HL-60 (cell line): Measurements from ENCODE around the gene CCDC187.

Experiments used
- DNase-seq, 2 experiments: peaks; one replicate each; pipeline ENCODE4 v3.0.0-alpha.2; 2010 to 2020; ENCODE audit warnings: low read depth in 1 of 2, low spot score in 1 of 2
- H3K27ac ChIP-seq: fragments of 250-450 bp; sonication (Bioruptor Pico); replicated peaks from 2 replicates; pipeline ENCODE4 v1.5.1; 2020; ENCODE audit warnings: mild to moderate bottlenecking, moderate library complexity
- H3K27me3 ChIP-seq: fragments of 250-450 bp; sonication (Bioruptor Pico); 2 replicates; pipeline ENCODE4 v1.5.1; 2021; ENCODE audit warnings: mild to moderate bottlenecking, moderate library complexity; ENCODE audit not compliant: insufficient read depth, poor library complexity, severe bottlenecking
- H3K4me3 ChIP-seq: replicated peaks from 2 replicates; pipeline ENCODE4 v1.5.1; 2011; ENCODE audit warnings: mild to moderate bottlenecking, control low read depth, low read length; ENCODE audit not compliant: insufficient read depth
- CTCF ChIP-seq: IDR thresholded peaks from one replicate; pipeline ENCODE4 v1.5.1; 2011; ENCODE audit warnings: low read length, control low read depth, inconsistent platforms; ENCODE audit not compliant: insufficient read depth
- GABPA ChIP-seq: IDR thresholded peaks from 2 replicates; pipeline ENCODE4 v1.6.1; 2012; ENCODE audit warnings: low read depth
- POLR2AphosphoS5 ChIP-seq: IDR thresholded peaks from 2 replicates; pipeline ENCODE4 v1.6.1; 2012; ENCODE audit warnings: low read depth
- REST ChIP-seq: IDR thresholded peaks from 2 replicates; pipeline ENCODE4 v1.6.1; 2012; ENCODE audit warnings: low read depth; ENCODE audit not compliant: insufficient replicate concordance
- SPI1 ChIP-seq: IDR thresholded peaks from 2 replicates; pipeline ENCODE4 v1.6.1; 2012; ENCODE audit warnings: low read depth, mild to moderate bottlenecking, borderline replicate concordance

The CCDC187 gene

GRCh38 chr9:136219276-136219675, 84.6 kb downstream of the CCDC187 start:
- TF ChIP-seq GABPA = no peak
- TF ChIP-seq SPI1 = no peak
- no peak for TF ChIP-seq REST
- H3K4me3 ChIP-seq = no peak overlapping the region

DNA sequence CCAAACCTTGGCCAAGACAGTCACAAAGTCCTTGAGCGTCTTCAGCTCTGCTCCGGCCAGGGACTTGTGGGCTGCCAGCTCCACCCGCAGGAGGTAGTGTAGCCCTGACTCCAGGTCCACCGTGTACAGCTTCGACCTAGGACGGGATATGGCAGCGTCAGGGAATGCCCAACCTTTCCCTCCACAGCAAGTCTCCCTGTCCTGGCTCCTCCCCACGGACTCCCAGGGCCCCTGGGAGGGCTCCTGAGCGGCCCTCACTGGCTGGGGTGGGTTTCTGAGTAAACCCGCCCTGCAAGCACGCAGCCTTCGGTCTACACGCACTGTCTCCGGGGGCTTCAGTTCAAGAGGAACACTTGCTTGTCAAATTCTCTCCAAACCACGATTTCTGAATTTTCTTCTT, 85.2 kb downstream of the CCDC187 start:
- H3K27ac ChIP-seq = no peak overlapping the region
- H3K27me3 ChIP-seq = no peaks in the 10 kb centered on the region
- no peak overlapping the region for H3K4me3 ChIP-seq
- DNase-seq = no peak
- TF ChIP-seq CTCF (no peak), POLR2AphosphoS5 (no peak), GABPA (no peak), REST (no peak), SPI1 (no peak)

More at GRCh38 chr9:136219276-136219675, 84.6 kb downstream of the CCDC187 start:
- Histone ChIP-seq H3K27ac (no peak overlapping the region), H3K27me3 (no peaks in the 10 kb centered on the region)
- DNase-seq = no peak

GRCh38 chr9:136218271-136218670, 85.6 kb downstream of the CCDC187 start:
- TF ChIP-seq GABPA = no peak
- no peak for TF ChIP-seq POLR2AphosphoS5
- no peak for TF ChIP-seq REST
- no peak for TF ChIP-seq SPI1
- no peak for TF ChIP-seq CTCF
- DNase-seq = no peak
- no peaks in the 10 kb centered on the region for H3K27me3 ChIP-seq
- H3K27ac ChIP-seq = no peak overlapping the region
- no peak overlapping the region for H3K4me3 ChIP-seq
